Measurements from ENCODE around the gene ARID1B. TPM values are rescaled to one million over a fixed set of nuclear protein-coding genes. Genes with fewer than 3 reads are reported as not detected.

The ARID1B gene
- total RNA-seq, 2 donors from 2014 or later = 69.0 to 85.4 TPM

GRCh38 chr6:157177731-157178336 lies 400.7 kb downstream of the ARID1B start:
- ATAC-seq (no peak), DNase-seq (no peak)
- intact Hi-C loops (cut with DNase I, micrococcal nuclease) = no loop called here

DNA sequence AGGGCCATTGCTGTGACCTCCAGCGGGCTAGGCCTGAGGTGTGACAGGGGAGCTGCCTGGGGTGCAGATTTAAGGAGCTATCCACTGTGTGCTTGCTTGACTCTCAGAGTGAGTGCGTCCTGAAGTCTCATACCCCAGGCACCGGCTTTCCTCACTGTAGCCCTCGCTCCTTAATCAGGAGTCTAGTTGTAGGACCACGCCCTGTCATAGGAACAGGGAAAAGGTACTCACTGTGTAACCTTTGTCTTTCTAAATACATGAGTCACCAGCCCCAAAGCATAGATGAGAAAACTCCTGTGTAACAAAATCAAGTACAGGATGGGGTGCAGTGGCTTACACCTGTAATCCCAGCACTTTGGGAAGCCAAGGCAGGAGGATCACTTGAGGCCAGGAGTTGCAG lies 404.5 kb downstream of the ARID1B start:
- intact Hi-C loops (cut with DNase I, micrococcal nuclease) = loop anchor here in 1 of 2 donors (10.0 kb wide), 2 partner anchors 147 to 617 kb away; no protein-coding TSS in a partner anchor
- DNase-seq (peak in 1 of 2 donors; percentile 36), ATAC-seq (peak; percentile 88)

GRCh38 chr6:157182503-157183264 lies 405.5 kb downstream of the ARID1B start:
- DNase-seq (no peak), ATAC-seq (peak; percentile 39)
- intact Hi-C loops (cut with DNase I, micrococcal nuclease) = loop anchor here in 1 of 2 donors (10.0 kb wide), 2 partner anchors 148 to 618 kb away; no protein-coding TSS in a partner anchor

DNA sequence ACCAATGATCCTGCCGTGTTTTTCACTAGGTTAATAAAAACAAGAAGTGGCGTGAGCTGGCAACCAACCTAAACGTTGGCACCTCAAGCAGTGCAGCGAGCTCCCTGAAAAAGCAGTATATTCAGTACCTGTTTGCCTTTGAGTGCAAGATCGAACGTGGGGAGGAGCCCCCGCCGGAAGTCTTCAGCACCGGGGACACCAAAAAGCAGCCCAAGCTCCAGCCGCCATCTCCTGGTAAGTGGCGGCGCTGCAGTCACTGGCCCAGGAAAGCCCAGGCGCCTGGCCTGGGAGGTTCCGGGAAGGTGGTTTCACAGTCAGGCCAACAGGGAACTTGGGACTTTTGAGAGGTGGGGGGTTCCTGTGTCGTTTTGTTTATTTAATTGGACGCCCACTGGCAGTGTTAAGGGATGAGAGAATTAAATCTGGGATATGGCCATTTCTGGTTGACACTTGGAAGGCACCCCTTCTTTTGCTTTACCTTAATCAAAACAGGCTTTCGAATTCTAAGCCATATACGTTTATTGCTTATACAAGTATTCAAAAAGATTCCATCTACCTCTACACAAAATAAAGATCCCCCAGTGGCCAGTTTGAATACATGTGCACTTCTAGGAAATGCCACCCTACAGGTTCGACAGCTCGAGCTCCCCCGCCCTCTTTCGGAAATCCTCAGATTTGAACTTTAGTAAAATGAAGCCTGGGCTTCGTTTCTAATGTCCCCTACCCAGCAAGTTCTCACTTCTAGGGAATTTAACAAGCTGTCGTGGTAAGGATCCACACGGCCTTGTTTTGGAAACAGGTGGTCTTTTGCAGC lies 407.2 kb downstream of the ARID1B start:
- intact Hi-C loops (cut with DNase I, micrococcal nuclease) = loop anchor here in 1 of 2 donors (10.0 kb wide), 2 partner anchors 150 to 620 kb away; no protein-coding TSS in a partner anchor
- ATAC-seq (peak; percentile 76), DNase-seq (peak; percentile 66 to 86)

DNA sequence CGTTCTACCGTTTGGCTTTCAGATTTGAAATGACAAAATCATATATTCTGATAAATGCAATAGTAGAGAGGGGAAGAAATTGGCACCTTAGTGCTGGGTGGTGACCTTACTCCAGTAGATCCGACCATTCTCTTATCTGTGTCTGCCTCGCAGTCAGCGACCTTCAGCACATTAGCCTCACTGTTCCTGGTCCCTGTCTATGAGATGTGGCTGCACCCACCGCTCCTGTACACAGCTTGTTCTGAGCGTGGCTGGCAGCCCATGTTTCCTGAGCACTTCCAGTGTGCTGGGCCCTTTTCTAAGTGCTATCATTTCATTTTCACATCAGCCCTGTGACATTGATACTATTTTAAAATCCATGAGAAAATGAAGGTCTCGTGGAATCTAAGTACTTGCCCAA lies 408.0 kb downstream of the ARID1B start:
- intact Hi-C loops (cut with DNase I, micrococcal nuclease) = loop anchor here in 1 of 2 donors (10.0 kb wide), 2 partner anchors 150 to 620 kb away; no protein-coding TSS in a partner anchor
- DNase-seq = no peak
- ATAC-seq = no peak

GRCh38 chr6:157185986-157186385 lies 408.8 kb downstream of the ARID1B start:
- ATAC-seq = no peak
- DNase-seq = no peak
- intact Hi-C loops (cut with DNase I, micrococcal nuclease) = loop anchor here in 1 of 2 donors (10.0 kb wide), 2 partner anchors 151 to 621 kb away; no protein-coding TSS in a partner anchor

DNA sequence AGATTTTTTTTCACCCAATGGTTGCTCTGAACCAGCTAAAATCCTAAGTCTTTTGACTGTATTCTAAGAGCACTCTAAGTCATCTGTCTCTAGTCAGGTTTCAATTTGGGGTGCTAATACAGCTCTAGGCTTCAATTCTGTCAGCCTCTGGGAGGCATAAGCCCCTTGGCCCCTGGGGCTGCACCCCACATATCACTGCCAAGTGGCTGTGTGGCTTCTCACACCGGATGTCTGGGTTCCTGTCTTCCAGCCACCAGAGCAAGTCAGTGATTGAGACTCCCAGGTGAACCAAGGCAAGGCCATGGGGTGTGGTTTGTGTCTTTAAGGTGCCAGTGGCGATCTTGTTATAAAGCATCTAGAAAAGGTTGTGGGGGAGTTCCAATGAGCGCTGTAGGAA lies 409.6 kb downstream of the ARID1B start:
- intact Hi-C loops (cut with DNase I, micrococcal nuclease) = loop anchor here in 1 of 2 donors (10.0 kb wide), 2 partner anchors 152 to 622 kb away; no protein-coding TSS in a partner anchor
- DNase-seq (no peak), ATAC-seq (no peak)

DNA sequence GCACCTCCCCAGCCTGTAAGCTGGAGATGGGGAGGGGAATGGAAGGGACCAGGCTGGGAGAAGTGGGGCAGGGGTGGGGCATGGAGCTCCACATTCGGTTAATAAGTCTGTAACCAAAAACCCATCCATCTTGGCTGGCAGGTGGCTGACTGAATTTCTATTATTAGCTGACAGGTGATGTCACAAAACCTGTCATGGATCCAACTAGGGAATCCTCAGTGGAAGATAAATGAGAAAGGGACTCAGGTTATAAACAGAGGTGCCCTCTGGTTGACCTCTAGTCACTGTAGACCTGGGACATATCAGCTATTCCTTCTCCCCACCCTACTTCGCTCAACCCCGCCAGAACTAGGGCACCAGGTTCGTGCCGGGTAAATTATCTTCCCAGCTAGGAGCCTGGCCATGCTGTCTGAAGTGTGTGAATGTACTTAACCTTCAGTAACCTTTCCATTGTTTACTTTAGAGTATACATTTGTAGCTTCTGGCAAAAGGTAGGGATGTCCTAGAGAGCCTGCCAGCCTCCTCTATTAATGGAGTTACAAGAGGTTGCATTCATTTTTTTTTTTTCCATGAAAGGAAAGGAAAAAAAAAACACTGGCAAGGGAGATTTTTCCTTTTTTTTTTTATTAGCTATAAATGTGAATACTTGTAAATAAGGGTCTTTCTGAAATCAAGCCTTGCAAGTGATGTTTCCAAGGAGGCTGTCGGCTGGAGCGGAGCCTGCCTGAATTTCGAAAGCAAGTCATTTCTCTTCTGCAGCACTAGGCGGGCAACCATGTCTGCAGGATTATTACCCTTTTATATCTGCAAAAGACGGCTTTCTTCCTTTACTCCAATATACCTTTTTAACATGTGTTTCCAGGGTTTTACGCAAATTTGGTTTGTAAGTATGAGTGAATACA lies 410.3 kb downstream of the ARID1B start:
- ATAC-seq (peak; percentile 64), DNase-seq (no peak)
- intact Hi-C loops (cut with DNase I, micrococcal nuclease) = loop anchor here in 1 of 2 donors (10.0 kb wide), 2 partner anchors 153 to 623 kb away; no protein-coding TSS in a partner anchor

DNA sequence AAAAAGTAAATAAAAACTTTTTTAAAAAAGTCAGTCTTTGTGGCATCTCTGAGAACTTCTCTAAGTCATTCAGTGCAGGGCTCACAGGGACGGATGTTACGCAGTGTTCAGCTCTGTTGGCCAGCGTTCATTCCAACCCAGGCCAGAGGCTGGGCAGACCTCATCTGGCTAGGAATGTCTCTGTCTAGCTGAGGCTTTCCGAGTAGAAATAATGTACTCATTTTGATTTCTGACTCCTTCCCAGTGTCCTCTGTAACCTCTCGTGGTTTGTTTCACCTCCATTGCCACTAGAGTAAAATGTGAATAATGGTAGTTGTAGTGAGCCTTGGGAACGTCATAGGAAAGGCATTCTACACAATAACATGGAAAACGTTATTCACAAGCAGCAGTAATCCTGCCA lies 411.0 kb downstream of the ARID1B start:
- ATAC-seq (no peak), DNase-seq (no peak)
- intact Hi-C loops (cut with DNase I, micrococcal nuclease) = loop anchor here in 1 of 2 donors (10.0 kb wide), 2 partner anchors 153 to 623 kb away; no protein-coding TSS in a partner anchor

DNA sequence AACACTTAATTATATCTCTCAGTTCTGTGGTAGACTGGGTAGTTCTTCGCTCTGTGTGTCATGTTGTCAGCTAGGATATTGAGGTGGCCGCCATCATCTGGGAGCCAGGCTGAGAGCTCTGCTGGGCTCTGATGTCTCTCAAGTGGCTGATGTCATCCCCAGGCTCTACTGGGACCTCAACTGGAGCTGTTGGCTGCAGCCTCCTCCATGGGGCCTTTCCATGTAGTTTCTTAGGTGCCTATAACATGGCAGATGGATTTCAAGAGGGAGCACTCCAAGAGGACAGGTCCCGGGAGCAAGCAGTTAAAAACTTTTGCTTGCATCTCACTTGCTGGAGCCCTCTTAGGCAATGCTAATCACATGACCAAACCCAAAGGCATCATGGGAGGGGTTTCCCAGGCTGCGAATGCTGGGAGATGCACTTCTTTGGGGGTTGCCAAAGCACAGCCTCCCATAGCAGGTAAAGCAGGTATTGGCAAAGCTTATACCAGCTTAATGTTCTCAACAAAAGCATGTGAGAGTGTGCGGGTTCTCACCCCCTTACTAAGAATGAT lies 416.3 kb downstream of the ARID1B start:
- ATAC-seq (no peak), DNase-seq (no peak)
- intact Hi-C loops (cut with DNase I, micrococcal nuclease) = no loop called here

GRCh38 chr6:157194110-157194509 lies 416.9 kb downstream of the ARID1B start:
- DNase-seq (no peak), ATAC-seq (no peak)
- intact Hi-C loops (cut with DNase I, micrococcal nuclease) = no loop called here

- DNase-seq (no peak), ATAC-seq (no peak)
- intact Hi-C loops (cut with DNase I, micrococcal nuclease) = no loop called here
Measured at GRCh38 chr6:157194643-157195042, 417.5 kb downstream of the ARID1B start.

- ATAC-seq (no peak), DNase-seq (no peak)
- intact Hi-C loops (cut with DNase I, micrococcal nuclease) = no loop called here
Measured at GRCh38 chr6:157196391-157196790, 419.2 kb downstream of the ARID1B start.

- intact Hi-C loops (cut with DNase I, micrococcal nuclease) = no loop called here
- ATAC-seq = peak; percentile 99
- peak; percentile 90 to 94 for DNase-seq
Measured at GRCh38 chr6:157198425-157199279, 421.5 kb downstream of the ARID1B start.

GRCh38 chr6:157200117-157200516 lies 422.9 kb downstream of the ARID1B start:
- no peak for ATAC-seq
- DNase-seq = no peak
- intact Hi-C loops (cut with DNase I, micrococcal nuclease) = no loop called here

- DNase-seq = no peak
- ATAC-seq = no peak
- intact Hi-C loops (cut with DNase I, micrococcal nuclease) = no loop called here
Measured at GRCh38 chr6:157200611-157201010, 423.4 kb downstream of the ARID1B start.

DNA sequence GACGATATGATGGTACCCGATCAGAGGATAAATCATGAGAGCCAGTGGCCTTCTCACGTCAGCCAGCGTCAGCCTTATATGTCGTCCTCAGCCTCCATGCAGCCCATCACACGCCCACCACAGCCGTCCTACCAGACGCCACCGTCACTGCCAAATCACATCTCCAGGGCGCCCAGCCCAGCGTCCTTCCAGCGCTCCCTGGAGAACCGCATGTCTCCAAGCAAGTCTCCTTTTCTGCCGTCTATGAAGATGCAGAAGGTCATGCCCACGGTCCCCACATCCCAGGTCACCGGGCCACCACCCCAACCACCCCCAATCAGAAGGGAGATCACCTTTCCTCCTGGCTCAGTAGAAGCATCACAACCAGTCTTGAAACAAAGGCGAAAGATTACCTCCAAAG lies 423.9 kb downstream of the ARID1B start:
- intact Hi-C loops (cut with DNase I, micrococcal nuclease) = no loop called here

More for the DNA sequence above, 423.9 kb downstream of the ARID1B start:
- DNase-seq = no peak
- no peak for ATAC-seq
